Body of pancreas (tissue), 4 donors: ENCODE data around the gene VPS41.

Source experiments
- CTCF ChIP-seq, 7 experiments: fragments of 450-650 bp in 4 of 7; fragments of 200-600 bp in 3 of 7; sonication (generic) in 3 of 7; IDR thresholded peaks; one replicate each; pipeline ENCODE4 v1.5.1; 2016 to 2019; ENCODE audit warnings: antibody characterized with exemption in 7 of 7
- POLR2A ChIP-seq, 3 donors: fragments of 450-650 bp; IDR thresholded peaks; one replicate each; pipeline ENCODE4 v1.6.1; 2016; ENCODE audit warnings: antibody characterized with exemption in 3 of 3, mild to moderate bottlenecking in 2 of 3

- no peak for TF ChIP-seq CTCF (IDR thresholded peaks at IDR 0.05)
- no peak for TF ChIP-seq POLR2A (IDR thresholded peaks at IDR 0.05)
These were observed 46.3 kb downstream of the VPS41 start for GRCh38 chr7:38862666-38863065.
